Osteocyte (in vitro differentiated cells): ENCODE results near the gene KSR2. TPM values are rescaled to one million over a fixed set of nuclear protein-coding genes. Genes with fewer than 3 reads are reported as not detected.
A peak's percentile ranks its signal among the peaks of the same experiment; 100 is the strongest.

ENCODE experiments used
- DNase-seq: peaks from one replicate; pipeline ENCODE4 v3.0.0; 2021; ENCODE audit warnings: mixed read lengths; ENCODE audit not compliant: unreplicated experiment; ENCODE audit errors: extremely low spot score
- H3K27ac Mint-ChIP-seq: one replicate; pipeline ENCODE4 v1.8.0; 2021; ENCODE audit warnings: mild to moderate bottlenecking, mixed read lengths; ENCODE audit not compliant: unreplicated experiment
- H3K27me3 Mint-ChIP-seq: one replicate; pipeline ENCODE4 v1.8.0; 2021; ENCODE audit warnings: mixed read lengths; ENCODE audit not compliant: unreplicated experiment
- H3K36me3 Mint-ChIP-seq: one replicate; pipeline ENCODE4 v1.8.0; 2021; ENCODE audit warnings: mixed read lengths; ENCODE audit not compliant: unreplicated experiment
- H3K4me1 Mint-ChIP-seq: one replicate; pipeline ENCODE4 v1.8.0; 2021; ENCODE audit warnings: mixed read lengths; ENCODE audit not compliant: unreplicated experiment
- H3K4me3 Mint-ChIP-seq: one replicate; pipeline ENCODE4 v1.8.0; 2021; ENCODE audit warnings: mild to moderate bottlenecking, moderate library complexity, mixed read lengths; ENCODE audit not compliant: unreplicated experiment
- H3K9me3 Mint-ChIP-seq: one replicate; pipeline ENCODE4 v1.8.0; 2021; ENCODE audit warnings: mixed read lengths; ENCODE audit not compliant: unreplicated experiment
- total RNA-seq: library from RNA; stranded (reverse); gene quantifications from 2 replicates; pipeline ENCODE4 v1.2.1, GENCODE V29; 2021
- TF ChIP-seq, protein P1 (sequence below): fragments of 200-600 bp; sonication (generic); IDR thresholded peaks from 2 replicates; pipeline ENCODE4 v1.5.0; 2021; ENCODE audit warnings: antibody characterized with exemption, mild to moderate bottlenecking, moderate library complexity

KSR2 gene
- total RNA-seq, 1 donor from 2014 or later: not detected

DNA sequence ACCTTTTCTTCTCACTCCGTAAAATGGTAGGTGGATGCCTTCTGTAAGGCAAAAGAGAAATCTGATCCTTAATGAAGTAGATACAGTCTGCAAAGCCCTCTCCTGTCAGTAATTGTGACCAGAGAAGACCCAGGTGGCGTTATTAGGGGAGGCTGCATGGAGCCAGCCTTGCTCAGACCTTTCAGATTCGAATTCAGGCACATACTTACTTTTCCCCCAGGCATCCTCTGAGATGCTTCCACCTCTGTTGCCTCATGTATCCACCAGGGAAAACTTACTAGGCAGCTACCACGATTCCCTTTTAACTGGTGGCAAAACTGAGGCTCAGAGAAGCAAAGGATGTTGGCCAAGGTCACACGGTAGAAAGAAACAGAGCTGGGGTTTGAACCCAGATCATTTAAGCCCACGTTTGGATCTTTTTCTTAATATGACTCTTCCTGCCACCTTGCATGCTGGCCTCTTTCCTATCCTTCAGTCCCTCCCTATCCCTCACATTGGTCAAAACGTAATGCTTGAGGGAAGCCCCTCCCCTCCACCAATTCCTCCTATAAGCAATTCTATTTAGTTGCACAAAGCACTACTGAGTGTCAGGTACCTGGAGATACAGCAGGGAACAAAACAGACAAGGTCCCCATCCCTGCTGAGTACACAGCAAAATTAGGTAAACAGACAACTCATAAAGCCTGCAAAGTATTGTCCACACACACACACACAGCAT lies 179.4 kb downstream of the KSR2 start:
- Mint-ChIP-seq H3K4me1 (no peaks in the 10 kb centered on the region), H3K4me3 (no peak overlapping the region), H3K27me3 (peaks cover 37% of the 10 kb centered on the region), H3K9me3 (no peaks in the 10 kb centered on the region), H3K36me3 (no peaks in the 10 kb centered on the region), H3K27ac (no peak overlapping the region)
- TF ChIP-seq, protein P1, sequence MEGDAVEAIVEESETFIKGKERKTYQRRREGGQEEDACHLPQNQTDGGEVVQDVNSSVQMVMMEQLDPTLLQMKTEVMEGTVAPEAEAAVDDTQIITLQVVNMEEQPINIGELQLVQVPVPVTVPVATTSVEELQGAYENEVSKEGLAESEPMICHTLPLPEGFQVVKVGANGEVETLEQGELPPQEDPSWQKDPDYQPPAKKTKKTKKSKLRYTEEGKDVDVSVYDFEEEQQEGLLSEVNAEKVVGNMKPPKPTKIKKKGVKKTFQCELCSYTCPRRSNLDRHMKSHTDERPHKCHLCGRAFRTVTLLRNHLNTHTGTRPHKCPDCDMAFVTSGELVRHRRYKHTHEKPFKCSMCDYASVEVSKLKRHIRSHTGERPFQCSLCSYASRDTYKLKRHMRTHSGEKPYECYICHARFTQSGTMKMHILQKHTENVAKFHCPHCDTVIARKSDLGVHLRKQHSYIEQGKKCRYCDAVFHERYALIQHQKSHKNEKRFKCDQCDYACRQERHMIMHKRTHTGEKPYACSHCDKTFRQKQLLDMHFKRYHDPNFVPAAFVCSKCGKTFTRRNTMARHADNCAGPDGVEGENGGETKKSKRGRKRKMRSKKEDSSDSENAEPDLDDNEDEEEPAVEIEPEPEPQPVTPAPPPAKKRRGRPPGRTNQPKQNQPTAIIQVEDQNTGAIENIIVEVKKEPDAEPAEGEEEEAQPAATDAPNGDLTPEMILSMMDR: no peak
- no peak for DNase-seq

DNA sequence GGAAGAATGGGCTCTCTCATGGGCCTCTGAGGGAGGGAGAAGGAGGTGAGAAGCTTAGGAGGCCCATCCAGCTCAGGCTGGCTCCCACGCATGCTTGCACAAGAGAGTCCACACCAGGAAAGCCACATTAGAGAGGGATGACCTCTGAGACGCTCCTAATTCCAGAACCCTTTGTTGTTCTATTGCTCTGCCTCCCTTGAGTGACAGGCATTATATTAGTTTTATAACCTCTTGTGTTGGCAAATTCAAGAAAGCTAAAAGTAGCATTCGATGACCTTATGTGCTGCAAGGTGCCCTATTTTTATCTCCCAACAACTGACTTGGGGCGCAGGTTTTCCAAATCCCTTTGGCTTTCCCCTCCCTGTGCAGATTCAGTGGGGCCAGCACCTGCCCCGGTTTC lies 190.1 kb downstream of the KSR2 start:
- DNase-seq: no peak
- TF ChIP-seq, protein P1: no peak
- Mint-ChIP-seq H3K27me3 (peaks cover 35% of the 10 kb centered on the region), H3K4me1 (peaks cover 12% of the 10 kb centered on the region), H3K9me3 (no peaks in the 10 kb centered on the region), H3K4me3 (no peak overlapping the region), H3K27ac (no peak overlapping the region), H3K36me3 (no peaks in the 10 kb centered on the region)

DNA sequence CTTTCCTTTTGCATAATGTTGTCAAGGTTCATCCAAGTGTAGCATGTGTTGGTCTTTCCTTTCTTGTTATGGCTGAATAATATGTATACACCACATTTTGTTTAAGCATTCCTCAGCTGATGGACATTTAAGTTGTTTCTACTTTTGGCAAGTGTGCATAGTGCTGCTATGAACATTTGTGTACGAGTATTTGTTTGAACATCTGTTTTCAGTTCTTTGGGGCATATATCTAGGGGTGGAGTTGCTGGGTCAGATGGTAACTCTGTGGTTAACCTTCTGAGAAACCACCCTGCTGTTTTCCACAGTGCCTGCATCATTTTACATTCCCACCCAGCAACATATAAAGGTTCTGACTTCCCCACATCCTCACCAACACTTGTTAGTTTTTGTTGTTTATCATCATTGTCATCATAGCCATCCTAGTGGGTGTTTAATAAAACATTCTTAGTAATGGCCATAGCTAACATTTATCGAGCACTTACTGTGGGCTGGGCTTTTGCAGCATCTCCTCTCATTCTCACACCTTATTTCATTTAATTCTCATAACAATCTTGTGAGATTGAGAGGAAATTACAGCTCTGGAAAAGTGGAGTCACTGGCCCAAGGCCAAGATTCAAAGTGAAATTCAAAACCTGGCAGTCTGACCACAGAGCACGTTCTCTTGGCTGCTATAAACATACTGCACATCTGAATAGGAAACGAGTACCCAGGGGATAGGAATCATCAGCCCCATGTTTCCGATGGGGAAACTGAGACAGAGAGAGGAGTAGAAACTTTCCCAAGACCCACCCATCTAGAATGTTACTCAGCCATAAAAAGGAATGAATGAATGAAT lies 193.6 kb downstream of the KSR2 start:
- Mint-ChIP-seq H3K4me3 (no peak overlapping the region), H3K27me3 (peaks cover 24% of the 10 kb centered on the region), H3K27ac (peak overlapping the region; percentile 17), H3K36me3 (no peaks in the 10 kb centered on the region), H3K4me1 (peaks cover 12% of the 10 kb centered on the region), H3K9me3 (no peaks in the 10 kb centered on the region)
- TF ChIP-seq, protein P1: no peak
- no peak for DNase-seq

DNA sequence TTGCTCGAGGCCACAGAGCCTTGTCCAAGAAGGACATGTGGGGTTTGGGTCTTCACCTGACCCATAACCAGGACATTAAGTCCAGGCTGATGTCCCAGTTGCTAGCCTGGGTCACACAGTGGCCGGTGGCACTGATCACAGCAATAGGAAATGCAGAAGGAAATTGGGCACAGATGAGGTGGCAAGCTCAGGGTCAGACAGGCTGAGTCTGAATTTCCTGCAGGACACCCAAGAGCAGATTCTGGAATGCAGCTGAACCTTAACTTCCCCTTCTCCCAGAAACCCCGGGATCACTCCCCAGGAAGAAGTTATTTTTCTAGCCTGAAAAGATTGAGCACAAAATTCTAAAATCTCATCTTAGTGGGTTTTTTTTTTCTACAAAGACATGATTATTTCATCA lies 199.9 kb downstream of the KSR2 start:
- TF ChIP-seq, protein P1: no peak
- DNase-seq: no peak
- Mint-ChIP-seq H3K36me3 (no peaks in the 10 kb centered on the region), H3K4me3 (no peak overlapping the region), H3K27ac (no peak overlapping the region), H3K4me1 (no peaks in the 10 kb centered on the region), H3K27me3 (peaks cover 22% of the 10 kb centered on the region), H3K9me3 (peaks cover 13% of the 10 kb centered on the region)

DNA sequence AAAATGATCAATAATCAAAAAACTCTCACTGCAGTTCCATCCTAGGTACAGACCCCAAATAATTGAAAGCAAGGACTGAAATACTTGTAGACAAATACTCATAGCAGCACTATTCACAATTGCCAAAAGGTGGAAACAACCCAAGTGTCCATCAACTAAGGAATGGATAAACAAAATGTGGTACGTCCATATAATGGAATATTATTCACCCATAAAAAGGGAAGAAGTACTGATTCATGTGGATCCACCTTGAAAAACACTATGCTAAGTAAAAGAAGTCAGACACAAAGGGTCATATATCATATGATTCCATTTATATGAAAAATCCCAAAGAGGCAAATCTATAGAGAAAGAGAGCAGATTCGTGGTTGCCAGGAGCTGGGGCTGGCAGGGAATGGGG lies 202.8 kb downstream of the KSR2 start:
- H3K36me3 Mint-ChIP-seq: no peaks in the 10 kb centered on the region
- H3K4me1 Mint-ChIP-seq: no peaks in the 10 kb centered on the region
- H3K27me3 Mint-ChIP-seq: peaks cover 21% of the 10 kb centered on the region
- TF ChIP-seq, protein P1: no peak
- DNase-seq: no peak
- peaks cover 13% of the 10 kb centered on the region for H3K9me3 Mint-ChIP-seq
- no peak overlapping the region for H3K4me3 Mint-ChIP-seq
- H3K27ac Mint-ChIP-seq: no peak overlapping the region
